ENCODE data around the gene SULT1C4. TPM values are rescaled to one million over a fixed set of nuclear protein-coding genes. Genes with fewer than 3 reads are reported as not detected.

Gene SULT1C4
- polyA plus RNA-seq, 3 donors, result 0.05 TPM; not detected in 2

DNA sequence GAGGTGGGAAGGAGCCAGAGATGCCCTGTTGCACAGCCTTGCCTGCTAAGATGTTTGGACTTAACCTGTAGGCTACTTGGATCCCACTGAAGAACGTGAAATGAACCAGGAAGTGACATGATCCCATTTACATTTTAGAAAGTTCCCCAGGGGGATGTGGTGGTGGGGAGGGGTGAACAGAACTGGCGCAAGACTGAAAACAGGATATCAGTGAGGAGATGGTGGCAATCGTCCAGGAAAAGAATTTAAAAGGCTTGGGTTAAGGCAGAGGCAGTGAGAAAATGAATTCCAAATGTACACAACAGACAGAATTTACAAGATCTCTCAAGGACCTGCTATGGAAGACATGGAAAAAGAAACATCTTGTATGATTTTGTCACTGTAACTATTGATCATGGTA, 46.8 kb upstream of the SULT1C4 start:
- Histone ChIP-seq H3K4me3 (replicated peaks in 1 of 3; ENCODE audit: low read depth in 2 of 3, low read length in 3 of 3) (no peak overlapping the region), H3K27ac (ENCODE audit: low read depth in 1 of 2, low read length in 2 of 2) (no peak overlapping the region), H3K4me2 (replicated peaks; ENCODE audit: extremely low read depth, low read length, poor library complexity, severe bottlenecking) (no peak overlapping the region), H3K36me3 (replicated peaks in 1 of 2; ENCODE audit: control insufficient read depth in 1 of 2, insufficient read depth in 2 of 2, low read length in 2 of 2) (no peaks in the 10 kb centered on the region), H3K79me2 (ENCODE audit: insufficient read depth, low read length) (no peaks in the 10 kb centered on the region), H3K9me3 (replicated peaks in 1 of 2; ENCODE audit: control insufficient read depth in 1 of 2, insufficient read depth in 1 of 2, low read length in 2 of 2) (no peaks in the 10 kb centered on the region), H4K20me1 (ENCODE audit: insufficient read depth, low read length) (no peaks in the 10 kb centered on the region), H2AFZ (ENCODE audit: insufficient read depth, low read depth, low read length, poor library complexity, severe bottlenecking) (no peak overlapping the region), H3K4me1 (ENCODE audit: control insufficient read depth in 1 of 2, insufficient read depth in 2 of 2, low read length in 2 of 2) (no peaks in the 10 kb centered on the region), H3K27me3 (ENCODE audit: control insufficient read depth in 2 of 2, insufficient read depth in 2 of 2, low read length in 2 of 2) (no peaks in the 10 kb centered on the region), H3K9ac (ENCODE audit: insufficient read depth, low read length, poor library complexity, severe bottlenecking) (no peak overlapping the region)
- no peak overlapping the region for H3K27ac Mint-ChIP-seq
- H3K27me3 Mint-ChIP-seq (ENCODE audit: low read depth in 3 of 3), result peaks cover 0 to 3% (median 3%) of the 10 kb centered on the region in 3 donors
- H3K9me3 Mint-ChIP-seq, result no peaks in the 10 kb centered on the region
- TF ChIP-seq CTCF (IDR thresholded peaks at IDR 0.05), result no peak
- H3K4me3 Mint-ChIP-seq, result no peak overlapping the region
- no CpG with 5 or more reads among the region's 3 CpGs for WGBS (ENCODE audit: insufficient coverage)
- peaks cover 5% of the 10 kb centered on the region for H3K4me1 Mint-ChIP-seq
- no peaks in the 10 kb centered on the region for H3K36me3 Mint-ChIP-seq
- intact Hi-C loops (cut with micrococcal nuclease), result no loop called here
- DNase-seq, result no peak

DNA sequence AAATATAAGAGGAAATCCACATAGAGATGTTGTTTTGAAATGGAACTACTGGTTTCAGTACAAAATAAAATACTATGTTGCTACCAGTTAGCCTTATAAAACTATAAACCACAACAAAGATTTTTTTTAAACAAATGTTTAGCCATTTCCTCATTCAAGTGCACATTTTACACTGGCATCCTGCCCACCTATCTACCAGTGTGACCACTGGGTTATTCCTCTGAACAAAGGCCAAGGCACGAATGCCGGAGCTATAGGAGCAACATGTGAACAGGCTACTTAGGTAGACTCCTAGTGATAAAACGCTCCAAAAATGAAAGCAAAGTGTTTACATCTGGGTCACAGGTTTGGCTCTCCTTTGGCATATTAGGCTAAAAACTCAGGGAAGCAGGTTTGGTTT, 31.8 kb upstream of the SULT1C4 start:
- no peaks in the 10 kb centered on the region for H3K9me3 ChIP-seq (replicated peaks in 1 of 2; ENCODE audit: control insufficient read depth in 1 of 2, insufficient read depth in 1 of 2, low read length in 2 of 2)
- H3K79me2 ChIP-seq (ENCODE audit: insufficient read depth, low read length), result no peaks in the 10 kb centered on the region
- Mint-ChIP-seq H3K4me1 (peaks cover 6% of the 10 kb centered on the region), H3K4me3 (no peak overlapping the region), H3K27me3 (ENCODE audit: low read depth in 3 of 3) (peaks cover 0 to 2% (median 0%) of the 10 kb centered on the region in 3 donors), H3K36me3 (no peaks in the 10 kb centered on the region), H3K9me3 (peaks cover 0 to 2% (median 0%) of the 10 kb centered on the region in 7 donors), H3K27ac (no peak overlapping the region)
- H3K36me3 ChIP-seq (replicated peaks in 1 of 2; ENCODE audit: control insufficient read depth in 1 of 2, insufficient read depth in 2 of 2, low read length in 2 of 2), result no peaks in the 10 kb centered on the region
- H3K4me1 ChIP-seq (ENCODE audit: control insufficient read depth in 1 of 2, insufficient read depth in 2 of 2, low read length in 2 of 2), result no peaks in the 10 kb centered on the region
- WGBS (ENCODE audit: insufficient coverage), result 0% methylated on average over 3 of the region's 3 CpGs
- no peak overlapping the region for H3K9ac ChIP-seq (ENCODE audit: insufficient read depth, low read length, poor library complexity, severe bottlenecking)
- no peak overlapping the region for H3K27ac ChIP-seq (ENCODE audit: low read depth in 1 of 2, low read length in 2 of 2)
- H3K4me3 ChIP-seq (replicated peaks in 1 of 3; ENCODE audit: low read depth in 2 of 3, low read length in 3 of 3), result no peak overlapping the region
- H4K20me1 ChIP-seq (ENCODE audit: insufficient read depth, low read length), result no peaks in the 10 kb centered on the region
- intact Hi-C loops (cut with micrococcal nuclease), result no loop called here
- no peaks in the 10 kb centered on the region for H3K27me3 ChIP-seq (ENCODE audit: control insufficient read depth in 2 of 2, insufficient read depth in 2 of 2, low read length in 2 of 2)
- DNase-seq, result no peak
- no peak overlapping the region for H3K4me2 ChIP-seq (replicated peaks; ENCODE audit: extremely low read depth, low read length, poor library complexity, severe bottlenecking)
- no peak for TF ChIP-seq CTCF (IDR thresholded peaks at IDR 0.05)
- no peak overlapping the region for H2AFZ ChIP-seq (ENCODE audit: insufficient read depth, low read depth, low read length, poor library complexity, severe bottlenecking)
